HepG2 (cell line): ENCODE measurements around the gene GPRC5B. TPM values are rescaled to one million over a fixed set of nuclear protein-coding genes. Genes with fewer than 3 reads are reported as not detected.

Source experiments
- ARNT2 ChIP-seq: sonication (generic); formaldehyde crosslinking; IDR thresholded peaks from 2 replicates; pipeline ENCODE4 v1.8.0; 2022; ENCODE audit warnings: mild to moderate bottlenecking, low read depth, missing genetic modification reagents, moderate library complexity
- FOXA3 ChIP-seq: IDR thresholded peaks from 2 replicates; pipeline ENCODE4 v1.6.1; 2016; ENCODE audit warnings: missing genetic modification reagents, missing compliant biosample characterization
- GATAD2A ChIP-seq: IDR thresholded peaks from 2 replicates; pipeline ENCODE4 v1.6.1; 2016
- HES4 ChIP-seq: sonication (generic); formaldehyde crosslinking; IDR thresholded peaks from 2 replicates; pipeline ENCODE4 v1.9.0; 2021; ENCODE audit warnings: mild to moderate bottlenecking, missing genetic modification reagents, borderline replicate concordance
- HOMEZ ChIP-seq: IDR thresholded peaks from 2 replicates; pipeline ENCODE4 v1.6.1; 2016; ENCODE audit warnings: low read depth
- IRF2 ChIP-seq: IDR thresholded peaks from 2 replicates; pipeline ENCODE4 v1.6.1; 2018; ENCODE audit warnings: missing genetic modification reagents, missing compliant biosample characterization
- MTERF4 ChIP-seq: sonication (generic); formaldehyde crosslinking; IDR thresholded peaks from 2 replicates; pipeline ENCODE4 v1.8.0; 2023; ENCODE audit warnings: mild to moderate bottlenecking, missing genetic modification reagents
- NONO ChIP-seq, 2 experiments: fragments of 450-650 bp in 1 of 2; sonication (generic) in 1 of 2; formaldehyde crosslinking in 1 of 2; IDR thresholded peaks in 1 of 2; conservative IDR thresholded peaks in 1 of 2; 2 replicates each; pipeline versions ENCODE4 v1.6.1 to v1.8.0; 2017 to 2022; ENCODE audit warnings: mild to moderate bottlenecking in 1 of 2, missing genetic modification reagents in 1 of 2, moderate library complexity in 1 of 2
- PITX1 ChIP-seq: sonication (generic); formaldehyde crosslinking; IDR thresholded peaks from 2 replicates; pipeline ENCODE4 v1.5.1; 2020; ENCODE audit warnings: mild to moderate bottlenecking, missing genetic modification reagents
- STAG1 ChIP-seq: sonication (generic); formaldehyde crosslinking; IDR thresholded peaks from 2 replicates; pipeline ENCODE4 v1.4.0; 2020; ENCODE audit warnings: missing genetic modification reagents
- ZNF292 ChIP-seq: sonication (generic); formaldehyde crosslinking; IDR thresholded peaks from 2 replicates; pipeline ENCODE4 v1.8.1; 2022; ENCODE audit warnings: mild to moderate bottlenecking, low read depth, missing genetic modification reagents, borderline replicate concordance
- ZNF407 ChIP-seq: sonication (generic); formaldehyde crosslinking; IDR thresholded peaks from one replicate; pipeline ENCODE4 v1.5.1; 2020; ENCODE audit warnings: mild to moderate bottlenecking, missing genetic modification reagents; ENCODE audit errors: not compliant biosample characterization
- polyA plus RNA-seq, 8 experiments: library from polyadenylated mRNA; depleted of rRNA in 3 of 8; stranded (reverse) in 7 of 8; unstranded in 1 of 8; fragments of >200 nt; fragmentation: Illumina TruSeq in 4 of 8; extraction: Trizol in 4 of 8; gene quantifications; 2 replicates each; pipeline versions ENCODE4 v1.2.1 to v1.2.3, GENCODE V29; 2011 to 2016; ENCODE audit warnings: low read depth in 4 of 8, missing spikeins in 1 of 8, mixed read lengths in 1 of 8; ENCODE audit not compliant: insufficient read depth in 1 of 8
- total RNA-seq, 5 experiments: library from RNA; depleted of rRNA; stranded (reverse); fragments of >200 nt; fragmentation: Illumina TruSeq; extraction: Trizol; gene quantifications; 2 replicates each; pipeline ENCODE4 v1.2.3, GENCODE V29; 2016; ENCODE audit warnings: low read depth in 1 of 5

The GPRC5B gene
- total and polyA plus RNA-seq, 2 of the 13 experiments (the other 11 are each of a cell fraction or from before 2014, with no cell fraction given), result 0.46 to 0.53 TPM

GRCh38 chr16:19907161-19907992, 22.7 kb upstream of the GPRC5B start (continued):
- TF ChIP-seq ZNF407 (CRISPR knock-in tag), result peak; percentile 73
- TF ChIP-seq HES4, result no peak
- TF ChIP-seq GATAD2A, result peak; percentile 42; the same call in 1 of the 2 replicates
- TF ChIP-seq IRF2 (CRISPR knock-in tag), result peak; percentile 65; the same call in 1 of the 2 replicates
- TF ChIP-seq FOXA3 (CRISPR knock-in tag), result 0 out of 2 replicates have a peak, but pooled peaks have one; percentile 23
- 0 out of 2 replicates have a peak, but pooled peaks have one; percentile 44 for TF ChIP-seq MTERF4 (CRISPR knock-in tag)
- peak; percentile 60; the same call in 1 of the 2 replicates for TF ChIP-seq HOMEZ (CRISPR knock-in tag)
- peak; percentile 42; the same call in 1 of the 2 replicates for TF ChIP-seq ARNT2 (CRISPR knock-in tag)
- peak; percentile 99 for TF ChIP-seq STAG1 (CRISPR knock-in tag)
- TF ChIP-seq ZNF292 (CRISPR knock-in tag), result no peak
- TF ChIP-seq NONO (IDR thresholded peaks at IDR 0.05), result no peak
- TF ChIP-seq NONO (CRISPR knock-in tag; conservative IDR thresholded peaks at IDR 0.05), result 0 out of 2 replicates have a peak, but pooled peaks have one; percentile 16
- no peak for TF ChIP-seq PITX1
